ENCODE data around the gene ZNRF3.

ZNRF3 gene

GRCh38 chr22:29030016-29030617 is 146.7 kb downstream of the ZNRF3 start:
- in situ Hi-C loops (cut with MboI; ENCODE audit: low sequenced_read_pairs), result loop anchor here (10.0 kb wide), 1 partner anchor 175 kb away; no protein-coding TSS in a partner anchor

- in situ Hi-C loops (cut with MboI; ENCODE audit: low sequenced_read_pairs), result loop anchor here (10.0 kb wide), 1 partner anchor 176 kb away; no protein-coding TSS in a partner anchor
Measured at GRCh38 chr22:29030618-29031226, 147.3 kb downstream of the ZNRF3 start.

GRCh38 chr22:29031227-29032011 is 148.0 kb downstream of the ZNRF3 start:
- in situ Hi-C loops (cut with MboI; ENCODE audit: low sequenced_read_pairs), result loop anchor here (10.0 kb wide), 1 partner anchor 177 kb away; no protein-coding TSS in a partner anchor

- in situ Hi-C loops (cut with MboI; ENCODE audit: low sequenced_read_pairs), result loop anchor here (10.0 kb wide), 1 partner anchor 177 kb away; no protein-coding TSS in a partner anchor
Measured at GRCh38 chr22:29032014-29032475, 148.7 kb downstream of the ZNRF3 start.

GRCh38 chr22:29032584-29032983 is 149.2 kb downstream of the ZNRF3 start:
- in situ Hi-C loops (cut with MboI; ENCODE audit: low sequenced_read_pairs), result loop anchor here (10.0 kb wide), 1 partner anchor 178 kb away; no protein-coding TSS in a partner anchor

GRCh38 chr22:29037340-29037932 is 154.1 kb downstream of the ZNRF3 start:
- in situ Hi-C loops (cut with MboI; ENCODE audit: low sequenced_read_pairs), result loop anchor here (10.0 kb wide), 1 partner anchor 183 kb away; no protein-coding TSS in a partner anchor

- in situ Hi-C loops (cut with MboI; ENCODE audit: low sequenced_read_pairs), result loop anchor here (10.0 kb wide), 1 partner anchor 184 kb away; no protein-coding TSS in a partner anchor
Measured at GRCh38 chr22:29039148-29039547, 155.8 kb downstream of the ZNRF3 start.

- in situ Hi-C loops (cut with MboI; ENCODE audit: low sequenced_read_pairs), result loop anchor here (10.0 kb wide), 1 partner anchor 185 kb away; no protein-coding TSS in a partner anchor
Measured at GRCh38 chr22:29039684-29040083, 156.3 kb downstream of the ZNRF3 start.

- in situ Hi-C loops (cut with MboI; ENCODE audit: low sequenced_read_pairs), result no loop called here
Measured at GRCh38 chr22:29040385-29041275, 157.3 kb downstream of the ZNRF3 start.

GRCh38 chr22:29041408-29041807 is 158.0 kb downstream of the ZNRF3 start:
- in situ Hi-C loops (cut with MboI; ENCODE audit: low sequenced_read_pairs), result no loop called here

GRCh38 chr22:29043906-29044575 is 160.7 kb downstream of the ZNRF3 start:
- in situ Hi-C loops (cut with MboI; ENCODE audit: low sequenced_read_pairs), result no loop called here

GRCh38 chr22:29044657-29045176 is 161.3 kb downstream of the ZNRF3 start:
- in situ Hi-C loops (cut with MboI; ENCODE audit: low sequenced_read_pairs), result no loop called here

GRCh38 chr22:29048822-29049654 is 165.7 kb downstream of the ZNRF3 start:
- in situ Hi-C loops (cut with MboI; ENCODE audit: low sequenced_read_pairs), result no loop called here

- in situ Hi-C loops (cut with MboI; ENCODE audit: low sequenced_read_pairs), result loop anchor here (25.0 kb wide), 2 partner anchors 188 to 437 kb away; no protein-coding TSS in a partner anchor
Measured at GRCh38 chr22:29049655-29050263, 166.4 kb downstream of the ZNRF3 start.

- in situ Hi-C loops (cut with MboI; ENCODE audit: low sequenced_read_pairs), result loop anchor here (25.0 kb wide), 2 partner anchors 187 to 438 kb away; no protein-coding TSS in a partner anchor
Measured at GRCh38 chr22:29050457-29050856, 167.1 kb downstream of the ZNRF3 start.

- in situ Hi-C loops (cut with MboI; ENCODE audit: low sequenced_read_pairs), result loop anchor here (25.0 kb wide), 2 partner anchors 184 to 441 kb away; no protein-coding TSS in a partner anchor
Measured at GRCh38 chr22:29053048-29053702, 169.8 kb downstream of the ZNRF3 start.

- in situ Hi-C loops (cut with MboI; ENCODE audit: low sequenced_read_pairs), result loop anchor here (25.0 kb wide), 2 partner anchors 183 to 442 kb away; no protein-coding TSS in a partner anchor
Measured at GRCh38 chr22:29054251-29054767, 170.9 kb downstream of the ZNRF3 start.

Data from HL-60/S4 treated with phorbol 12-myristate 13-acetate at 8.2 ng/mL for 4 days and 3 days (cell line).